ENCODE results near the gene KLF3. TPM values are rescaled to one million over a fixed set of nuclear protein-coding genes. Genes with fewer than 3 reads are reported as not detected.

The KLF3 gene
- total RNA-seq, 4 donors from 2014 or later = 46.0 to 73.1 (median 54.7) TPM

DNA sequence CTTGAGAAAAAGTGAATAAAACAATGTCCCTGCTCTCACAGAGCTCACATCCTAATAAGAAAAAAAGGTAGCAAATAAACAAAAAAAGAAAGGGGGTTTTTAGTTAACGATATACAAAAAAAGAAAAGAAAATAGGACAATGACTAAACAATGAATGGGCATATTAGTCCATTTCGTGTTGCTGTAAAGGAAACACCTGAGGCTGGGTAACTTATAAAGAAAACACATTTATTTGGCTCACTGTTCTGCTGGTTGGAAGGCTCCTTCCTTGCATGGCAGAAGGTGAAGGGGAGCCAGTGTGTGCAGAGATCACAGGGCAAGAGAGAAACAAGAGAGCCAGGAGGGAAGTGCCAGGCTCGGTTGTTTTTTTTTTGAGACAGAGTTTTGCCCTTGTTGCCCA lies 4.7 kb upstream of the KLF3 start:
- TF ChIP-seq, protein P1, sequence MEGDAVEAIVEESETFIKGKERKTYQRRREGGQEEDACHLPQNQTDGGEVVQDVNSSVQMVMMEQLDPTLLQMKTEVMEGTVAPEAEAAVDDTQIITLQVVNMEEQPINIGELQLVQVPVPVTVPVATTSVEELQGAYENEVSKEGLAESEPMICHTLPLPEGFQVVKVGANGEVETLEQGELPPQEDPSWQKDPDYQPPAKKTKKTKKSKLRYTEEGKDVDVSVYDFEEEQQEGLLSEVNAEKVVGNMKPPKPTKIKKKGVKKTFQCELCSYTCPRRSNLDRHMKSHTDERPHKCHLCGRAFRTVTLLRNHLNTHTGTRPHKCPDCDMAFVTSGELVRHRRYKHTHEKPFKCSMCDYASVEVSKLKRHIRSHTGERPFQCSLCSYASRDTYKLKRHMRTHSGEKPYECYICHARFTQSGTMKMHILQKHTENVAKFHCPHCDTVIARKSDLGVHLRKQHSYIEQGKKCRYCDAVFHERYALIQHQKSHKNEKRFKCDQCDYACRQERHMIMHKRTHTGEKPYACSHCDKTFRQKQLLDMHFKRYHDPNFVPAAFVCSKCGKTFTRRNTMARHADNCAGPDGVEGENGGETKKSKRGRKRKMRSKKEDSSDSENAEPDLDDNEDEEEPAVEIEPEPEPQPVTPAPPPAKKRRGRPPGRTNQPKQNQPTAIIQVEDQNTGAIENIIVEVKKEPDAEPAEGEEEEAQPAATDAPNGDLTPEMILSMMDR (IDR thresholded peaks at IDR 0.05; ENCODE audit: low read depth) = no peak

- TF ChIP-seq, protein P1 (IDR thresholded peaks at IDR 0.05; ENCODE audit: low read depth) = no peak
These were observed 3.2 kb upstream of the KLF3 start for GRCh38 chr4:38660838-38661237.

DNA sequence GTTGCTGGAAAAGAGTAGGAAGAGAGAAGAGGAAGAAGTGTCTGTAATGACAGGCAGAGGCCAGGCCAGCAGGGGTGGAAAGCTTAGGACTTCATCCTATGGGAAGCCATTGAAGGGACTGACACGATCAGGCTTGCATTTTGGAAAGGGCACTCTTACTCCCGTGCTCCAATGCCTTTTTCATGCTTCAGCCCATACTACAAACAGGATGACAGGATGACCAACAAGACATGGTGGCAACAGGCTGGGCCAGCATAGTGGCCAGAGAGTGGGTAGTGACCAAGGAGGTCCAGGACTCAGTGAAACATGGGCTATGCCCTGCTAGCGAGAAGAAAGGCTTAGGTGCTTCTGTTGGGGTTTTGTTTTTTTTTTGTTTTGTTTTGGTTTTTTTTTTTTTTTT lies 2.6 kb upstream of the KLF3 start:
- TF ChIP-seq, protein P1 (IDR thresholded peaks at IDR 0.05; ENCODE audit: low read depth) = no peak

GRCh38 chr4:38662522-38663089 lies 1.4 kb upstream of the KLF3 start:
- TF ChIP-seq, protein P1 (IDR thresholded peaks at IDR 0.05; ENCODE audit: low read depth) = no peak

- TF ChIP-seq, protein P1 (IDR thresholded peaks at IDR 0.05; ENCODE audit: low read depth) = no peak
These were observed 754 bp upstream of the KLF3 start for GRCh38 chr4:38663090-38663800.

DNA sequence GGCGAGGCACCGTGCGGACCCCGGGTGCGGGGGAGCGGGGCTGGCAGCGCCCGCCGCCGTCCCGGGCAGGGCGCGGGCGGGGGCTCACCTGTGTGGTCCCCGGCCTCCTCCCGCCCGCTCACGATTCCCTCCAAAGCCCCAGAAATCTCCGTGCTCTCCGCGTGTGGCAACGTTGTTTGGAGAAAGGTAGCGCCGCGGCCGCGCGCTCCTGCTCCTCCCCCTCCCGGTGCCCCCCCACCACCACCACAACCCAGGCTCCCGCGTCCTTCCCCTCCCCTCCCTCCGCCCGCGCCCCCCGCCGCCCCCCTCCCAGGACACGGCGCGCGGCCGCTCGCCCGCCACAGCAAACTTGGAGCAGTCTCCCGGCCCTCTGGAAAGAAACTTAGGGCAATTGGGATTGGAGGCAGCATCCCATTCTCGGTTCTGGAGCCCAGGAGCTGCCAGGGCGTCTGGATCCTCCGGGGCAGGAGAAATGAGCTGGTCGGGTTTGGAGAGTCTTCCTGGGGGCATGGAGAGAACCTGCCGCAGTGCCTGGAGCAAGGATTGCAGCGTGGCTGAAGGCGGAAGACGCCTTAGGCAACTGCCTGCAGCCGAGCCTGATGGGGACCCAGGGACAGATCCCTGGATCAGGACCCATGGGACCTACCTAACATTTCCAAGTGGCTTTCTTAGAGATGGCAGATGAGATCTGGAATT lies 855 bp downstream of the KLF3 start:
- TF ChIP-seq, protein P1 (IDR thresholded peaks at IDR 0.05; ENCODE audit: low read depth) = no peak
